ENCODE data around the gene ARHGAP30.
A peak's percentile ranks its signal among the peaks of the same experiment; 100 is the strongest.

Gene ARHGAP30

DNA sequence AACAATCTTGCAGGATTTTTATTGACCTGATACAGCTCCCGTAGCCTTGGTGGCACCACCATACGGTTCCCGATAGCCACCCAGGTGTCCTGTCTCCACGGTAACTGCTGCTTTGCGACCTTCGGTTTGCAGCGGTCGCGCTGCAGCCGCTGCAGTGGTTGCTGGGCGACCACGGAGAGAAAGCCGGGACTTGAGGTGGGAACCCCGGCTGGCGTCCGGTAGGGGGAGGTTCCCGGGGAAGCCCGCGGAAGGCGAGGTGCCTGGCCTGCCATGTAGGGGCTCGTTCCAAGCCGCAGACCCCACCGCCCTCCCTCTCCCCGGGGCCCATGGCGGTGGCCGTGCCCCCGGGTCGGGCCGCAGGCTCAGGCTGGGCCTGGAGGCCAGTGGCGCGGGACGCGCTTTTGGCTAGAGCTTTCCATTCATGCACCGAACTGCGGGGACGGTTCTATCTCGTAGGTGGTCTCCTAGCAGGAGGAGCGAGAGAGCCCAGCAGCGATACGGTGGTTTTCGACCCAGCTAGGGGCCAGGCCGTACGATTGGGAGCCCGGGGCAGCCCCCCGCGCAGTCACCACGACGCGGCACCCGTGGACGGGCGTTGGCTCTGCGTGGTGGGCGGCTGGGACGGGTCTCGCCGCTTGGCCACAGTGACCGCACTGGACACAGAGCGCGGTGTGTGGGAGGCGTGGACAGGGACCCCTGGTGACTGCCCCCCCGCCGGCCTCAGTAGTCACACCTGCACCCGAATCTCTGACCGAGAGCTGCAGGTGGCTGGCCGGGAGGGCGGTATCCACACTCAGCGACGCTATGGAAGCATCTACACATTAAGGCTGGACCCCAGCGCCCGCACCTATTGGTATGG is 28.7 kb upstream of the ARHGAP30 start, which contains the start of gene KLHDC9:
KLHDC9 (plus strand) TSS at position 152 of the 859 bp plus-strand sequence; CDS start at position 327, 175 bp downstream.
- H3K4me3 ChIP-seq (replicated peaks; ENCODE audit: low read depth, low read length), result peak within 1 kb of the TSS; percentile 79
- peaks cover 10% of the 10 kb centered on the region for H3K36me3 ChIP-seq (ENCODE audit: control insufficient read depth, insufficient read depth, low read length)
- TF ChIP-seq, protein P1, sequence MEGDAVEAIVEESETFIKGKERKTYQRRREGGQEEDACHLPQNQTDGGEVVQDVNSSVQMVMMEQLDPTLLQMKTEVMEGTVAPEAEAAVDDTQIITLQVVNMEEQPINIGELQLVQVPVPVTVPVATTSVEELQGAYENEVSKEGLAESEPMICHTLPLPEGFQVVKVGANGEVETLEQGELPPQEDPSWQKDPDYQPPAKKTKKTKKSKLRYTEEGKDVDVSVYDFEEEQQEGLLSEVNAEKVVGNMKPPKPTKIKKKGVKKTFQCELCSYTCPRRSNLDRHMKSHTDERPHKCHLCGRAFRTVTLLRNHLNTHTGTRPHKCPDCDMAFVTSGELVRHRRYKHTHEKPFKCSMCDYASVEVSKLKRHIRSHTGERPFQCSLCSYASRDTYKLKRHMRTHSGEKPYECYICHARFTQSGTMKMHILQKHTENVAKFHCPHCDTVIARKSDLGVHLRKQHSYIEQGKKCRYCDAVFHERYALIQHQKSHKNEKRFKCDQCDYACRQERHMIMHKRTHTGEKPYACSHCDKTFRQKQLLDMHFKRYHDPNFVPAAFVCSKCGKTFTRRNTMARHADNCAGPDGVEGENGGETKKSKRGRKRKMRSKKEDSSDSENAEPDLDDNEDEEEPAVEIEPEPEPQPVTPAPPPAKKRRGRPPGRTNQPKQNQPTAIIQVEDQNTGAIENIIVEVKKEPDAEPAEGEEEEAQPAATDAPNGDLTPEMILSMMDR (IDR thresholded peaks at IDR 0.05; ENCODE audit: insufficient read depth, low read length, poor library complexity, severe bottlenecking), result no peak
- H3K27me3 ChIP-seq (replicated peaks; ENCODE audit: control insufficient read depth, insufficient read depth, low read length), result no peaks in the 10 kb centered on the region
- DNase-seq (ENCODE audit: extremely low read depth, insufficient read length), result peak; percentile 91

DNA sequence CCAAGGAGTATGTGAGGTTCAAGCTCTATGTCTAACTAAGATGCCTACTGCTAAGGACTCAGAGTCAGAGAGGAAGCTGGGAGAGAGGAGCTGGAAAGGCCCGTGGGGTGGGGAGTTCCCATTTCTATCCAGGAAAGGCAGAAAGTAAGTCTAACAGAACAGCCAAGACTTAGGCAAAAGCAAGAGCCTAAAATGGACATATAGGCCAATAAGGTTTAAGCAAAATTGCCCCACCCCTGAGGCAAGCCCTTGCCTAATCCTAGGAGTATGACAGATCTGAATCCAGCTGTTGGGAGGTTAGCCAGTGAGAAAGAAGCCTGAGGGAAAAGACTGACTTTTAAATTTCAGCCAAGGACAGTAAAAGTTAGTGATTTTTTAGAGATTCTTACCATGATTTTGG is 26.8 kb upstream of the ARHGAP30 start:
- no peak for DNase-seq (ENCODE audit: extremely low read depth, insufficient read length)
- TF ChIP-seq, protein P1 (IDR thresholded peaks at IDR 0.05; ENCODE audit: insufficient read depth, low read length, poor library complexity, severe bottlenecking), result no peak
- Histone ChIP-seq H3K27me3 (replicated peaks; ENCODE audit: control insufficient read depth, insufficient read depth, low read length) (no peaks in the 10 kb centered on the region), H3K4me3 (replicated peaks; ENCODE audit: low read depth, low read length) (no peak overlapping the region), H3K36me3 (ENCODE audit: control insufficient read depth, insufficient read depth, low read length) (peaks cover 6% of the 10 kb centered on the region)

DNA sequence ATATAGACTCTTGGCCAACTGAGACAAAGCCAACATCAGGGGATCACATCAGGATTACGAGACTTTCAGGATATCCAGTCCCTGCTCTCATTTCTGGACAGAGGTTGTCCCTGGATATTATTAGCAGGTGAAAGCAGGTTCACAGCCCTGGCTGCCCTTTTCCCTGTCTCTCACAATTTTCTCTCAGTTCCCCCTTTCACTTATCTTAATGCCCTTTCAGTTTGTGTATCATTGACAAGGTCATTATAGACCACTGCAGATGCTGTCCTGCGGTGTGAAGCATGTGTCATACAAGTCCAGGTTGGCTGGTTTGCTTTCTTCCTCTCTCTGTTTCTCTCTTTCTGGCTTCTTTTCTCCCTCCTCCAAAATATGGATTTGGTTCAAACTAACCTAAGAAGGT is 26.3 kb upstream of the ARHGAP30 start:
- no peak for DNase-seq (ENCODE audit: extremely low read depth, insufficient read length)
- Histone ChIP-seq H3K36me3 (ENCODE audit: control insufficient read depth, insufficient read depth, low read length) (peaks cover 6% of the 10 kb centered on the region), H3K4me3 (replicated peaks; ENCODE audit: low read depth, low read length) (no peak overlapping the region), H3K27me3 (replicated peaks; ENCODE audit: control insufficient read depth, insufficient read depth, low read length) (no peaks in the 10 kb centered on the region)
- TF ChIP-seq, protein P1 (IDR thresholded peaks at IDR 0.05; ENCODE audit: insufficient read depth, low read length, poor library complexity, severe bottlenecking), result no peak

DNA sequence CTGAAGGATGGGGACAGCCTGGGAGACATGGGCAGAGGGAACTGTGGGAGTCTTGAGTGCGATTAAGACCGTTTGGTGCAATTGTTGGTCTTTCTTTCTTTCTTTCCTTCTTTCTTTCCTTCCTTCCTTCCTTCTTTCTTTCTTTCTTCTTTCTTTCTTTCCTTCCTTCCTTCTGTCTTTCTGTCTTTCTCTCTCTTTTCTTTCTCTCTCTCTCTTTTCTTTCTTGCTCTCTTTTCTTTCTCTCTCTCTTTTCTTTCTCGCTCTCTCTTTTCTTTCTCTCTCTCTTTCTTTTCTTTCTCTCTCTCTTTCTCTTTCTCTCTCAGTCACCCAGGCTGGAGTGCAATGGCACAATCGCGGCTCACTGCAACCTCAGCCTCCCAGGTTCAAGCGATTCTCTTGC is 25.5 kb upstream of the ARHGAP30 start:
- Histone ChIP-seq H3K27me3 (replicated peaks; ENCODE audit: control insufficient read depth, insufficient read depth, low read length) (no peaks in the 10 kb centered on the region), H3K36me3 (ENCODE audit: control insufficient read depth, insufficient read depth, low read length) (peaks cover 4% of the 10 kb centered on the region), H3K4me3 (replicated peaks; ENCODE audit: low read depth, low read length) (no peak overlapping the region)
- TF ChIP-seq, protein P1 (IDR thresholded peaks at IDR 0.05; ENCODE audit: insufficient read depth, low read length, poor library complexity, severe bottlenecking), result no peak
- DNase-seq (ENCODE audit: extremely low read depth, insufficient read length), result no peak

DNA sequence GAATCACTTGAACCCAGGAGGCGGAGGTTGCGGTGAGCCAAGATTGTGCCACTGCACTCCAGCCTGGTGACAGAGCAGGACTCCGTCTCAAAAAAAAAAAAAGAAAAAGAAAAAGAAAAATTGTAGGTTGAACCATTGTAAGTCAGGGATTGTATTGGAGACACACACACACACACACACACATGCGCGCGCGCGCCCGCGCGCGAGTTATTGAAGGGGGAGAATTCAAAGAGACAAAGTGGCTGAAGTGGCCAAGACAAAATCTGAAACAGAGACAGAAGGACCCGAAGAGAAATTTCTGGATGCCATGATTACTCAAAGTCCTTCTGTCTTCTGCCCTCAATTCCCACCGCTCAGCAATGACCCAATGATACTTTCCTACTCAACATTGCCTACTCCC is 24.8 kb upstream of the ARHGAP30 start:
- no peaks in the 10 kb centered on the region for H3K36me3 ChIP-seq (ENCODE audit: control insufficient read depth, insufficient read depth, low read length)
- DNase-seq (ENCODE audit: extremely low read depth, insufficient read length), result no peak
- TF ChIP-seq, protein P1 (IDR thresholded peaks at IDR 0.05; ENCODE audit: insufficient read depth, low read length, poor library complexity, severe bottlenecking), result no peak
- H3K4me3 ChIP-seq (replicated peaks; ENCODE audit: low read depth, low read length), result no peak overlapping the region
- no peaks in the 10 kb centered on the region for H3K27me3 ChIP-seq (replicated peaks; ENCODE audit: control insufficient read depth, insufficient read depth, low read length)
